ENCODE data around the gene GLP1R. TPM values are rescaled to one million over a fixed set of nuclear protein-coding genes. Genes with fewer than 3 reads are reported as not detected.

GLP1R gene
- total RNA-seq, 4 donors from 2014 or later = 0.54 TPM; not detected in 3

- peaks cover 0 to 35% of the 10 kb centered on the region in 2 donors for H3K36me3 ChIP-seq
- no peak overlapping the region for H3K27ac ChIP-seq
- no peaks in the 10 kb centered on the region for H3K9me3 ChIP-seq
- H3K4me1 ChIP-seq = peaks cover 3 to 25% (median 6%) of the 10 kb centered on the region in 3 donors
- TF ChIP-seq EP300 (IDR thresholded peaks at IDR 0.05) (no peak), POLR2A (IDR thresholded peaks at IDR 0.05) (no peak), POLR2AphosphoS5 (IDR thresholded peaks at IDR 0.05) (no peak)
- 65 to 73% methylated on average over 5 of the region's 5 CpGs for WGBS, 2 donors (ENCODE audit: low coverage in 1 of 2)
- no peaks in the 10 kb centered on the region for H3K27me3 ChIP-seq
- no peak overlapping the region for H3K4me3 ChIP-seq
- no peak for ATAC-seq
Observed at GRCh38 chr6:39111280-39111679, 62.7 kb downstream of the GLP1R start.

GRCh38 chr6:39113788-39114187 is 65.2 kb downstream of the GLP1R start:
- peaks cover 0 to 30% of the 10 kb centered on the region in 2 donors for H3K36me3 ChIP-seq
- WGBS, 2 donors (ENCODE audit: low coverage in 1 of 2) = 100% methylated on average over 1 of the region's 1 CpG
- H3K4me3 ChIP-seq = peak overlapping the region in 1 of 2 donors; percentile 81
- TF ChIP-seq CTCF (IDR thresholded peaks at IDR 0.05) (no peak), EP300 (IDR thresholded peaks at IDR 0.05) (no peak), POLR2AphosphoS5 (IDR thresholded peaks at IDR 0.05) (no peak), POLR2A (IDR thresholded peaks at IDR 0.05) (no peak)
- peaks cover 3 to 25% (median 6%) of the 10 kb centered on the region in 3 donors for H3K4me1 ChIP-seq
- ATAC-seq = no peak
- H3K9me3 ChIP-seq = no peaks in the 10 kb centered on the region
- H3K27ac ChIP-seq = peak overlapping the region in 2 of 4 donors; percentile 97 to 100
- H3K27me3 ChIP-seq = no peaks in the 10 kb centered on the region

GRCh38 chr6:39114388-39114703 is 65.8 kb downstream of the GLP1R start:
- WGBS, 2 donors (ENCODE audit: low coverage in 1 of 2) = 0 to 6% methylated on average over 3 to 5 of the region's 11 CpGs
- peak; percentile 29 for ATAC-seq

GRCh38 chr6:39114704-39115599 is 66.4 kb downstream of the GLP1R start, which contains the start of gene SAYSD1:
TSS of gene SAYSD1 (minus strand) at chr6:39115186. CDS start at chr6:39115089, 97 bp downstream.
- Histone ChIP-seq H3K36me3 (peaks cover 0 to 18% of the 10 kb centered on the region in 2 donors), H3K4me3 (peak within 1 kb of the TSS; percentile 59 to 81), H3K9me3 (no peaks in the 10 kb centered on the region), H3K4me1 (peaks cover 3 to 25% (median 6%) of the 10 kb centered on the region in 3 donors), H3K27ac (peak within 1 kb of the TSS; percentile 82 to 100 (median 96)), H3K27me3 (no peaks in the 10 kb centered on the region)
- TF ChIP-seq POLR2A (IDR thresholded peaks at IDR 0.05) (peak; percentile 71 to 80), POLR2AphosphoS5 (IDR thresholded peaks at IDR 0.05) (peak; percentile 67), EP300 (IDR thresholded peaks at IDR 0.05) (no peak), CTCF (IDR thresholded peaks at IDR 0.05) (peak in 1 of 4 experiments; percentile 2)
- ATAC-seq = peak; percentile 96
- WGBS, 2 donors (ENCODE audit: low coverage in 1 of 2) = 0% methylated on average over 1 of the region's 68 CpGs; no CpG with 5 or more reads in 1 of the 2 donors

More at GRCh38 chr6:39114388-39114703, 65.8 kb downstream of the GLP1R start:
- Histone ChIP-seq H3K4me3 (peak overlapping the region; percentile 59 to 81), H3K27ac (peak overlapping the region; percentile 82 to 100 (median 96)), H3K36me3 (peaks cover 0 to 24% of the 10 kb centered on the region in 2 donors), H3K27me3 (no peaks in the 10 kb centered on the region), H3K9me3 (no peaks in the 10 kb centered on the region), H3K4me1 (peaks cover 3 to 25% (median 6%) of the 10 kb centered on the region in 3 donors)
- TF ChIP-seq EP300 (IDR thresholded peaks at IDR 0.05) (no peak), POLR2AphosphoS5 (IDR thresholded peaks at IDR 0.05) (no peak), POLR2A (IDR thresholded peaks at IDR 0.05) (no peak), CTCF (IDR thresholded peaks at IDR 0.05) (no peak)

- H3K36me3 ChIP-seq = no peaks in the 10 kb centered on the region
- 78 to 93% methylated on average over 3 to 4 of the region's 4 CpGs for WGBS, 2 donors (ENCODE audit: low coverage in 1 of 2)
- TF ChIP-seq EP300 (IDR thresholded peaks at IDR 0.05) (no peak), POLR2A (IDR thresholded peaks at IDR 0.05) (no peak), CTCF (IDR thresholded peaks at IDR 0.05) (no peak), POLR2AphosphoS5 (IDR thresholded peaks at IDR 0.05) (no peak)
- no peak overlapping the region for H3K27ac ChIP-seq
- no peak overlapping the region for H3K4me3 ChIP-seq
- no peak for ATAC-seq
- H3K27me3 ChIP-seq = no peaks in the 10 kb centered on the region
- no peaks in the 10 kb centered on the region for H3K9me3 ChIP-seq
- H3K4me1 ChIP-seq = peaks cover 3 to 14% (median 6%) of the 10 kb centered on the region in 3 donors
Observed at GRCh38 chr6:39118921-39119320, 70.3 kb downstream of the GLP1R start.
